Progenitor cell of endocrine pancreas (in vitro differentiated cells): ENCODE measurements around the gene ZNF532. TPM values are rescaled to one million over a fixed set of nuclear protein-coding genes. Genes with fewer than 3 reads are reported as not detected.
A peak's percentile ranks its signal among the peaks of the same experiment; 100 is the strongest.

Experiments
- DNase-seq: peaks from one replicate; pipeline ENCODE4 v3.0.0; 2021; ENCODE audit warnings: low spot score; ENCODE audit not compliant: unreplicated experiment
- H3K27ac Mint-ChIP-seq: 2 replicates; pipeline ENCODE4 v1.8.0; 2021; ENCODE audit warnings: mild to moderate bottlenecking, moderate library complexity, mixed read lengths
- H3K27me3 Mint-ChIP-seq: 2 replicates; pipeline ENCODE4 v1.8.0; 2021; ENCODE audit warnings: mixed read lengths
- H3K36me3 Mint-ChIP-seq: 2 replicates; pipeline ENCODE4 v1.8.0; 2022; ENCODE audit warnings: mixed read lengths; ENCODE audit not compliant: insufficient read depth
- H3K4me1 Mint-ChIP-seq: 2 replicates; pipeline ENCODE4 v1.8.0; 2021; ENCODE audit warnings: low read depth, mixed read lengths
- H3K4me3 Mint-ChIP-seq: 2 replicates; pipeline ENCODE4 v1.8.0; 2021; ENCODE audit warnings: low read depth, mild to moderate bottlenecking, moderate library complexity, mixed read lengths
- H3K9me3 Mint-ChIP-seq: 2 replicates; pipeline ENCODE4 v1.8.0; 2021; ENCODE audit warnings: low read depth, mixed read lengths
- CTCF ChIP-seq: fragments of 200-600 bp; sonication (generic); IDR thresholded peaks from one replicate; pipeline ENCODE4 v1.5.0; 2021; ENCODE audit warnings: antibody characterized with exemption, mild to moderate bottlenecking; ENCODE audit not compliant: unreplicated experiment
- total RNA-seq: library from RNA; stranded (reverse); gene quantifications from 2 replicates; pipeline ENCODE4 v1.2.1, GENCODE V29; 2021

Gene ZNF532
- total RNA-seq, 1 donor from 2014 or later, result 190 TPM

- H3K4me1 Mint-ChIP-seq, result peaks cover 54% of the 10 kb centered on the region
- TF ChIP-seq CTCF, result no peak
- DNase-seq, result no peak
- peak overlapping the region; percentile 85 for H3K4me3 Mint-ChIP-seq
- no peaks in the 10 kb centered on the region for H3K9me3 Mint-ChIP-seq
- peak overlapping the region; percentile 98 for H3K27ac Mint-ChIP-seq
- peaks cover 7% of the 10 kb centered on the region for H3K36me3 Mint-ChIP-seq
- H3K27me3 Mint-ChIP-seq, result peaks cover 5% of the 10 kb centered on the region
These were observed 2.3 kb upstream of the ZNF532 start for GRCh38 chr18:58862356-58862755.

- Mint-ChIP-seq H3K4me3 (peak overlapping the region; percentile 85), H3K27ac (peak overlapping the region; percentile 98), H3K36me3 (peaks cover 10% of the 10 kb centered on the region), H3K4me1 (peaks cover 60% of the 10 kb centered on the region), H3K27me3 (peaks cover 5% of the 10 kb centered on the region), H3K9me3 (no peaks in the 10 kb centered on the region)
- DNase-seq, result no peak
- TF ChIP-seq CTCF, result no peak
These were observed 1.7 kb upstream of the ZNF532 start for GRCh38 chr18:58862851-58863538.

- H3K4me1 Mint-ChIP-seq, result peaks cover 61% of the 10 kb centered on the region
- peaks cover 17% of the 10 kb centered on the region for H3K36me3 Mint-ChIP-seq
- H3K27ac Mint-ChIP-seq, result peak overlapping the region; percentile 97
- H3K9me3 Mint-ChIP-seq, result no peaks in the 10 kb centered on the region
- H3K4me3 Mint-ChIP-seq, result peak overlapping the region; percentile 66
- no peak for TF ChIP-seq CTCF
- peak; percentile 40 for DNase-seq
- peaks cover under 1% of the 10 kb centered on the region for H3K27me3 Mint-ChIP-seq
These were observed 1.0 kb upstream of the ZNF532 start for GRCh38 chr18:58863539-58864145.

GRCh38 chr18:58865033-58865590, 435 bp downstream of the ZNF532 start:
- no peak for DNase-seq
- Mint-ChIP-seq H3K9me3 (no peaks in the 10 kb centered on the region), H3K4me1 (peaks cover 61% of the 10 kb centered on the region), H3K36me3 (peaks cover 25% of the 10 kb centered on the region), H3K4me3 (peak overlapping the region; percentile 66), H3K27ac (peak overlapping the region; percentile 97), H3K27me3 (no peaks in the 10 kb centered on the region)
- TF ChIP-seq CTCF, result no peak

- H3K9me3 Mint-ChIP-seq, result no peaks in the 10 kb centered on the region
- TF ChIP-seq CTCF, result no peak
- peak overlapping the region; percentile 97 for H3K27ac Mint-ChIP-seq
- peaks cover 30% of the 10 kb centered on the region for H3K36me3 Mint-ChIP-seq
- no peaks in the 10 kb centered on the region for H3K27me3 Mint-ChIP-seq
- no peak for DNase-seq
- peak overlapping the region; percentile 66 for H3K4me3 Mint-ChIP-seq
- peaks cover 59% of the 10 kb centered on the region for H3K4me1 Mint-ChIP-seq
These were observed 1.0 kb downstream of the ZNF532 start for GRCh38 chr18:58865701-58866065.
